Body of pancreas (tissue), 4 donors: Measurements from ENCODE around the gene OR2W3. TPM values are rescaled to one million over a fixed set of nuclear protein-coding genes. Genes with fewer than 3 reads are reported as not detected.

Source experiments
- ATAC-seq: fragments of 150-250 bp; one replicate; pipeline ENCODE4 v1.9.1; 2016
- DNase-seq, 4 donors: peaks; one replicate each; pipeline ENCODE4 v3.0.0-alpha.2; 2019
- H3K27ac ChIP-seq, 4 donors: fragments of 200-600 bp; sonication (generic); 1 replicate in 3 of 4; 2 replicates in 1 of 4; pipeline versions ENCODE4 v1.5.1 to v1.6.1; 2016 to 2019; ENCODE audit warnings: mild to moderate bottlenecking in 1 of 4, mixed read lengths in 1 of 4, moderate library complexity in 1 of 4
- H3K27me3 ChIP-seq, 2 donors: fragments of 200-600 bp; sonication (generic); one replicate each; pipeline ENCODE4 v1.6.0; 2016; ENCODE audit warnings: mild to moderate bottlenecking in 1 of 2
- H3K36me3 ChIP-seq, 2 donors: fragments of 200-600 bp; sonication (generic); replicated peaks in 1 of 2; 2 replicates each; pipeline ENCODE4 v1.5.1; 2016; ENCODE audit warnings: low read depth in 2 of 2; ENCODE audit not compliant: insufficient read depth in 1 of 2
- H3K4me1 ChIP-seq: fragments of 200-600 bp; sonication (generic); one replicate; pipeline ENCODE4 v1.6.0; 2016
- H3K4me3 ChIP-seq, 2 donors: fragments of 200-600 bp; sonication (generic); 1 replicate in 1 of 2; 2 replicates in 1 of 2; pipeline ENCODE4 v1.5.1; 2016 to 2019
- H3K9me3 ChIP-seq, 3 donors: fragments of 200-600 bp; sonication (generic); 1 replicate in 2 of 3; 2 replicates in 1 of 3; pipeline ENCODE4 v1.5.1; 2016
- CTCF ChIP-seq, 7 experiments: fragments of 450-650 bp in 4 of 7; fragments of 200-600 bp in 3 of 7; sonication (generic) in 3 of 7; IDR thresholded peaks; one replicate each; pipeline ENCODE4 v1.5.1; 2016 to 2019; ENCODE audit warnings: antibody characterized with exemption in 7 of 7
- POLR2A ChIP-seq, 3 donors: fragments of 450-650 bp; IDR thresholded peaks; one replicate each; pipeline ENCODE4 v1.6.1; 2016; ENCODE audit warnings: antibody characterized with exemption in 3 of 3, mild to moderate bottlenecking in 2 of 3
- WGBS, 2 donors: methylation state at CpG; one replicate each; pipeline ENCODE4 v1.1.5; 2017; 5-methylcytosine and 5-hydroxymethylcytosine counted together
- intact Hi-C: fragments of 100-400 bp; cut with DNase I; formaldehyde crosslinking; loops from one replicate; pipeline ENCODE4 v1.15.1; 2023
- total RNA-seq, 2 donors: library from RNA; depleted of rRNA; stranded (reverse); fragments of >200 nt; gene quantifications; one replicate each; pipeline ENCODE4 v1.1.0, GENCODE V29; 2016

OR2W3 gene
- total RNA-seq, 2 donors from 2014 or later, result 1.3 TPM; not detected in 1

DNA sequence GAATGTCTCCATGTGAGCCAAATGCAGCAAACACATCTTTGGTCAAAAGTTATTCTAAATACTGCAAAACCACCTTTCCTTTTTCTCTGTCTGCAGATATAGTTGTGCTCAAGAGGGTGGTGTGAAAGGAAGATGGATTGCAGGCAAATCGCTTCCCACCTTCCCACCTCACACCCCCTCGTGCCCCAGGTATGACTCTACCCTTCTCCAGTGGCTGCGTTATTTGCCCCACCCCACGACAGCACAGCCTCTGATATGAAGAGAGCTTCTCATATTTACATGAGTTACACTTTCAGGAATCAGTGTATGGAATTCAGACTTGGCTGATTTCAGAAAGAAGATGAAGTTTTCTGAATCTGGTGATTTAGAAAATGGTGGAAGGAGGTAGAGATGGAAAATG is 32.6 kb upstream of the OR2W3 start:
- Histone ChIP-seq H3K36me3 (no peaks in the 10 kb centered on the region), H3K4me3 (no peak overlapping the region), H3K27me3 (no peaks in the 10 kb centered on the region), H3K4me1 (no peaks in the 10 kb centered on the region), H3K27ac (no peak overlapping the region), H3K9me3 (no peaks in the 10 kb centered on the region)
- no peak for ATAC-seq
- no peak for TF ChIP-seq CTCF (IDR thresholded peaks at IDR 0.05)
- no peak for TF ChIP-seq POLR2A (IDR thresholded peaks at IDR 0.05)
- intact Hi-C loops, result no loop called here
- no peak for DNase-seq
- WGBS, 2 donors, result 45 to 69% methylated on average over 4 of the region's 4 CpGs

DNA sequence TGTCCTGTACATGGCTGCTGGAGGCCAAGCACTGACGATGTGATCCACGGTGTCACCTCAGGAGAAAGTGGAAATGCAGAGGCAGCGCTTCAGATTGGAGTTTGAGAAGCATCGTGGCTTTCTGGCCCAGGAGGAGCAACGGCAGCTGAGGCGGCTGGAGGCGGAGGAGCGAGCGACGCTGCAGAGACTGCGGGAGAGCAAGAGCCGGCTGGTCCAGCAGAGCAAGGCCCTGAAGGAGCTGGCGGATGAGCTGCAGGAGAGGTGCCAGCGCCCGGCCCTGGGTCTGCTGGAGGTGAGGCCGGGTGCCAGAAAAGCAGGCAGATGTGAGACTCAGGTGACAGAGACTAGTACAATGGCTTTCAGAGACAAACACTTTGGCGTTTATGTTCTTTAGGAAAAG is 30.7 kb upstream of the OR2W3 start:
- H3K4me3 ChIP-seq, result no peak overlapping the region
- no peaks in the 10 kb centered on the region for H3K9me3 ChIP-seq
- H3K36me3 ChIP-seq, result no peaks in the 10 kb centered on the region
- H3K27ac ChIP-seq, result no peak overlapping the region
- 75 to 82% methylated on average over 17 of the region's 17 CpGs for WGBS, 2 donors
- DNase-seq (no peak), ATAC-seq (no peak)
- H3K4me1 ChIP-seq, result no peaks in the 10 kb centered on the region
- TF ChIP-seq POLR2A (IDR thresholded peaks at IDR 0.05) (no peak), CTCF (IDR thresholded peaks at IDR 0.05) (no peak)
- no peaks in the 10 kb centered on the region for H3K27me3 ChIP-seq
- intact Hi-C loops, result no loop called here

- Histone ChIP-seq H3K36me3 (no peaks in the 10 kb centered on the region), H3K4me3 (no peak overlapping the region), H3K4me1 (no peaks in the 10 kb centered on the region), H3K27ac (no peak overlapping the region), H3K9me3 (peaks cover 0 to 4% (median 0%) of the 10 kb centered on the region in 3 donors), H3K27me3 (no peaks in the 10 kb centered on the region)
- 72 to 79% methylated on average over 6 of the region's 6 CpGs for WGBS, 2 donors
- TF ChIP-seq CTCF (IDR thresholded peaks at IDR 0.05) (no peak), POLR2A (IDR thresholded peaks at IDR 0.05) (no peak)
- DNase-seq, result no peak
- intact Hi-C loops, result no loop called here
- ATAC-seq, result no peak
Observed at GRCh38 chr1:247865416-247865815, 30.0 kb upstream of the OR2W3 start.

DNA sequence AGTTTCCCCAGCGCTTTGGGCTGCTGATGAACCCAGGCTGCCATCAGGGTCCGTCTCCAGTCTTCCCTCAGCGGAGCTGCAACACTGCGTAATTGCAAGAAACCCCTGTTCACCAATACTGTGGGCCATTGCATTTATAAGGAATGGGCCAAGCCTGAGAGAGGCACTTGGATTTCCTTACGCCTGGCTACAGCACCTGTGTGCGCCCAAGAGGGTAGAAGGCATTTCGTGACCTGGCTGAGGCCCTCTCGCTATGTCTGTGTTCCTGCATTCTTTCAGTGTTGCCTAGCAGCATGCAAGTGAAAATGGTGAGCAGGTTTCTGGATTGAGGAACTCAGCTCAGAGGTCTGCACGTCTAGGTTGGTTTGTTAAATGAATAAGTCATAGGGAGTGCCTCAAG is 12.0 kb upstream of the OR2W3 start:
- DNase-seq (no peak), ATAC-seq (no peak)
- WGBS, 2 donors, result 61 to 72% methylated on average over 9 of the region's 9 CpGs
- intact Hi-C loops, result no loop called here
- no peaks in the 10 kb centered on the region for H3K9me3 ChIP-seq
- H3K27me3 ChIP-seq, result no peaks in the 10 kb centered on the region
- no peak overlapping the region for H3K4me3 ChIP-seq
- H3K36me3 ChIP-seq, result no peaks in the 10 kb centered on the region
- TF ChIP-seq POLR2A (IDR thresholded peaks at IDR 0.05) (no peak), CTCF (IDR thresholded peaks at IDR 0.05) (no peak)
- H3K27ac ChIP-seq, result no peak overlapping the region
- H3K4me1 ChIP-seq, result no peaks in the 10 kb centered on the region

DNA sequence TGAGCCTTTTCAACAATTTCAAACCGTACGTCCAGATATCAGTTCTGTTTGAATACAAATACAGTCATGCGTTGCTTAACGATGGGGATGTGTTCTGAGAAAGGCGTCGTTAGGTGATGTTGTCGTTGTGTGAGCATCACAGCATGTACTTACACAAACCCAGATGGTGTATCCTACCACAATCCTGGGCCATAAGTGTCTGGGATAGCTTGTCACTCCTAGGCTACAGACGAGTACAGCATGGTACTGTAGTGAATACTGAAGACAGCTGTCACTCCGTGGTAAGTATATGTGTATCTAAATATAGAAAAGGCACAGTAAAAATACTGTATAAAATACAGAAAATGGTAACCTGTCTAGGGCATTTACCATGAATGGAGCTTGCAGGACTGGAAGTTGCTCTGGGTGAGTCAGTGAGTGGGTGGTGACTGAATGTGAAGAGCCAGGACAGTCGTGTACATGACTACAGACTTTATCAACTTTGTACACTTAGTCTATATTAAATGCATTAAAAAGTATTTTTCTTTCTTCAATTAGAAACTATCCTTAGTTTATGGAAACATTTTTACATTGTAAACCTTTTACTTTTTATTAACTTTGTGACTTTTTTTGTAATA is 10.5 kb upstream of the OR2W3 start:
- no peak for DNase-seq
- TF ChIP-seq CTCF (IDR thresholded peaks at IDR 0.05) (no peak), POLR2A (IDR thresholded peaks at IDR 0.05) (no peak)
- Histone ChIP-seq H3K4me3 (no peak overlapping the region), H3K27ac (no peak overlapping the region), H3K9me3 (no peaks in the 10 kb centered on the region), H3K36me3 (no peaks in the 10 kb centered on the region), H3K4me1 (no peaks in the 10 kb centered on the region), H3K27me3 (no peaks in the 10 kb centered on the region)
- 68 to 73% methylated on average over 10 of the region's 10 CpGs for WGBS, 2 donors
- ATAC-seq, result no peak
- intact Hi-C loops, result no loop called here
